HG03039 (cell line): ENCODE data around the gene OR6A2.
A peak's percentile ranks its signal among the peaks of the same experiment; 100 is the strongest.

Experiments
- ATAC-seq: cut with Tn5 transposase; IDR thresholded peaks from one replicate; pipeline ENCODE4 v1.9.1; 2021; ENCODE audit warnings: mild to moderate bottlenecking, moderate library complexity; ENCODE audit not compliant: unreplicated experiment

The OR6A2 gene

DNA sequence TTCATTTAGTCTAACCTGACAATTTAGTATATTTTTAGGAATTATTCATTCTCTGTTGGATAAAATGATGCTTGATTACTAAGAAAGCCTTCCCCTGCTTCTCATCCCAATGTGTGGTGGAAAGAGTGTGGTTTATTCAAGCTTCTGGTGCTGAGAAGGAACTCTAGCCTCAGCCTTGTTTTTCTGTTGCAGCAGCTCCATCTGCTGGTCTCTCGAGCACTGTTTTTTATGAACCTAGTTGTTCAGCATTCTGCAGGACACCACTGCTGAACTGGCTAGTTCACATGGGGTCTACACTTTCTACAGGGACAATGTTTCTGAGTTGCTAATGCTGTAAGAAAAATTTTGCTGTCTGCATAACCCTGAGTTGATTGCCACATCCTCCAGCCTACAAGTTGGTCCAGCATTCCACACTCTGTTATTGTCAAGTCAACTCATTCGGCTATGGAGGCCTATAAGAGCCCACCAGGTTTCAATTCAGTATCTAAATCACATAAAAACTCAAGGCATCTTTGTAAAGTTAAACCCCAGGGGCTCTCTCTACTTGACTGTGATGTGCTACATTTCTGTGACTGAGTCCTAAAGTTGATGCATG, 42.0 kb downstream of the OR6A2 start:
- no peak for ATAC-seq

DNA sequence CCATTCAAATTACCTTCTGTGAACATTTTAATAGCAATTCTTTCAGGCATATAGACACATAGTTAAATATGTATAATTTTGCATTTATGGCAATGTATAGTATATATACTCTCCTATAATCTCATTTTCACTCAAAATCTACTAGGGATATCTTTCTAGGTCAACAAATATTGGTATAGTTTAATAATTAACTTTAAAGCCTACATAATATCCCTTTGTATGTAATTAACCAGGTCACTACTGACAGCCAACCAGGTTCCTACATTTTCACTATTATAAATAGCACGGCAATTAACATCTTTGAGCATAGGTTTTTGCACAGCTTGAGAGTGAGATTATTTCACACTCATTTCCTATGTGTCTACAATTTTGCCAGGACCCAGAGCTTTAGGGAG, 43.5 kb downstream of the OR6A2 start:
- no peak for ATAC-seq

DNA sequence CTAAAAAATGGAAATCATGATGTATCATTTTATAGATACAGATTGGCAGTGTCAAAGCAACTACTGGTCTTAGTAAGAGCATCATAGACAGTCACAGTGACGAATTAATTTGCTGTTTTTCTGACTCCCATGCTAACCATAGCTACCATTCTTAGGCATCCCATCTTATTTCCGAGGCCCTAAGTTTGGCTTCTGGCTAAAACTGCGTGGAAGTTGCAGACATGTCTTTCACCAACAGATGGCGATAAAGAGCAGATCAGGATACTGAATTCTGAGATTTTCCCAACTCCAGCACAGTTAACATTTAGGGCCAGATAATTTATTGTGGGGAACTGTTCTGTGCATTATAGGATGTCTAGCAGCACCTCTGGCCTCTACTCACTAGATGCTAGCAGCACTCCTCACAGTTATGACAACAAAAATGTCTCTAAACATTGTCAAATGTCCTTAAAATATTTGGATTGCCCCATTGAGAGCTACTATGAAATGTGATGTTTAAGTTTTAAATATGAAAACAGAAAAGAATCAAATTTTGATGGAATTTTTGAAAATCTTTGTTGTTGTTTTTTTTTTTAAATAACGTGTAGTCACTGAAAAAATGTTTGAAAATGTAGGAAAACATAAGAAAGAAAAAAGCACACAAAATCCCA, 44.1 kb downstream of the OR6A2 start:
- ATAC-seq, result no peak

DNA sequence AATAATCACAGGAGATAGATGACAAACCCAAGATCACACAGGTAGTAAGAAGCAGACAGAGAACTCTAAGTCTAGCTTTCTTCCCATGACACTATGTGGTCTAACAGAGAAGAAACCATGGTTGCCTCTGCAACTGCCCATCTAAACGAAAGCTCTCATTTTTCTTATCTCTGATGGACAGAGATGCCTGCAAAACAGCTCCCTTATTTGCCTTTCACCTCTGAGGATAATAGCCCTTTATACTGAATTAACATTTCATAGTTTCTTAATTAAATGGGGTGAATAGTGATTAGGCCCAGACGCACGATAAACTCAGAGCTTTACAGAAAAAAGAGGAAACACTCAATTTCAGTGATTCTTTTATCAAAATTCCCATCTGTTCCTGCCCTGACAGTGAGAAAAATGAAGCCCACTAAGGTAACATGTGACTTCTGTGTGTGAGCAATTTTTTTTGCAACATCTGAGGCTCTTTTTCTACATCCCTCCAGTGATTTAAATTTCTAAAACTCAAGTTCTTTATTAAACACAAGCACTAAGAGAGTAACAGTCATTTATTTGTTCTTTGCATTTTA, 52.3 kb downstream of the OR6A2 start:
- no peak for ATAC-seq

DNA sequence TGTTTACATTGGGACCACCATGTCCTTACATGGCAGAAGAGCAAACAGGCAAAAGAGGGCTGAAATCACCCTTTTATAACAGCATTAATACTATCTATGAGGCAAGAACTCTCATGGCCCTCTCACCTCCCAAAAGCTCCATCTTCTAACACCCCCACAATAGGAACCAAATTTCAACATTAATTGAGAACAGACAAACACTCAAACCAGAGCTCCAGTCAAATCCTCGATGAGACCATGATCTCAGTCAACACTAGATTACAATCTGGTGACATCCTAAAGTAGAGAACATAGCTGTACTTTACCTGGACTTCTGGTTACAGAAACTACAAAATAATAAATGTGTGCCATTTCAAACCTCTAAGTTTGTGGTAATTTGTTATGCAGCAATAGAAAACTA, 52.9 kb downstream of the OR6A2 start:
- ATAC-seq, result peak; percentile 2

DNA sequence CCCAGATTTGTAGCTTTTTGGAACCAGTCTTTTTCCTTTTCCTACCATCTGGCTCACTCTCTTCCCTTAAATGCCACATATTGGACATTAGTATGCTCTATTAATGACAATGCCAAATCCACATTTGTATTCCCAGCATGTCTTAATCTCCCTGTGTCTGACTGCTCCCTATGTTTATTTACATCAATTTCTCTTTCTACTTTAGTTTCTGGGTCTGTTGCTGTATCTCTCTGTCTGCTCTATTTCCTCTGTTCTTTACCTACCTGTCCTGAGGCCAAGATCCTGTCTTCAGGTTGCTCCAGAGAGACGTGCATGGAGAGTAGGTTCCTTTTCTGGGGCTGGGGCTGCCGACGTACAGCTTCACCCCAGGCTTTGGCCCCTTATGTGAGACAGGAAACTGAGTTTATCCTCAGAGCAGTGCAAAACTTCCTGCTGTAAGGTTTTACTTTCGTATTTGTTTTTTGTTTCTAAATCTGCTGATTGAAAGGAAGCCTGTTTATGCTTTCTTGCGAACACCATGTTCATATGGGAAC, 53.3 kb downstream of the OR6A2 start:
- ATAC-seq, result peak; percentile 65

DNA sequence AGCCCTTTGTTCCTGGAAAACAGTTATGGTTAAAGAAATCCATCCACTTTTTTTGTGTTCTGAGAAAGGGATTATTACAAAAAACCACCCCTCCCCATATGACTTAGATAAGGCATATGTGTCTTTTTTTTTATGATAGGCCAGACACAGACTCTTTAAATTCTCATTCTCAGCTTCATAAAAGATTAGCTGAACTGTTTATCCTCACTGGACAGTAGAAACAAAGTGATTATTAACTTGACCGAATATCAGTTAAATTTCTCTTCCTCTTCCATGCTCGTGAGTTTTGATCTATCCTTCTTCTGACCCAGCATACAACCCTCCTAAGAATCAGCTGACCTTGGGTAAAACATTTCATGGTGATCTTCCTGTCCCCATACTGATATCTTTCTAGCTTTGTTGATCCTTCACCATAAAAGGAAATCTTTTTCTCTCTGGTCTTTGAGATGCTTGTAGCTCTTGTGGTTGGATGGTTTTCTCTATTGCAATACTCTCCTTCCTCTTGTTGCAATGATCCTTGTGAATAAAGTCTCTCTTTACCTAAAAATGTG, 53.9 kb downstream of the OR6A2 start:
- ATAC-seq, result peak; percentile 44

DNA sequence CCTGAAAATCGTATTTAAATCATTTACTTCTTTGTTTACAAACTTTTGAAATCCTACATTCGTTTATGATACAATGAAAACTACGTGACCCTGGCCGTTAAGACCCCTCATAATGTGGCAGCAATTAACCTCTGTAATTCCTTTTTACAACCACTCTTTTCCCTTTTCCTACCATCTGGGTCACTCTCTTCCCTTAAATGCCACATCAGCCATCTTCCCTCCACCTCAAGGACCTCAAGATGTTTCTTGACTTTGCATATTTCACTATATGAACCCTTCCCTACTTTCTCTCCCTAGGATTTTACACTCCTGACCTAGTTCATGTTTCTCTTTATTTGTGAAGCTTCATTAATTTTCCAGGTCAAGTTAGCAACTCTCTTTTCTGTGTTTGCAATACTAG, 54.5 kb downstream of the OR6A2 start:
- ATAC-seq, result no peak

DNA sequence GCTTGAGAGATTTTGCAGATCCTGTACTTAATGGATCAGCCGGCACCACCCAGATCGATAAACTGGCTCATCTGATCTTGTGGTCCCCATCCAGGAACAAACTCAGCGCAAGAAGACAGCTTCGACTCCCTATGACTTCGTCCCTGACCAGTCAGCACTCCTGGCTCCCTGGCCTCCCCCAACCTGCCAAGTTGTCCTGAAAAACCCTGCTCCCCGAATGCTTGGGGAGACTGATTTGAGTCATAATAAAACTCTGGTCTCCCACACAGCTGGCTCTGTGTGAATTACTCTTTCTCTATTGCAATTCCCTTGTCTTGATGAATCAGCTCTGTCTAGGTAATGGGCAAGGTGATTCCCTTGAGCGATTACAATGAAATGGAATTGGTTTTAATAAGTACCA, 57.2 kb downstream of the OR6A2 start:
- ATAC-seq, result no peak
